Pancreas (tissue), 10 donors: Measurements from ENCODE around the gene TMEM201. TPM values are rescaled to one million over a fixed set of nuclear protein-coding genes. Genes with fewer than 3 reads are reported as not detected.
A peak's percentile ranks its signal among the peaks of the same experiment; 100 is the strongest.
"Not testable (repeated sequence)": the region's sequence is repeated elsewhere in the genome, so short reads cannot be mapped to it uniquely, and the experiment has no call there.

Experiments used
- ATAC-seq, 4 donors: fragments of 200-7000 bp; cut with Tn5 transposase; one replicate each; pipeline versions ENCODE4 v1.8.0 to v1.9.1; 2020; ENCODE audit warnings: mild to moderate bottlenecking in 4 of 4, moderate library complexity in 4 of 4
- DNase-seq, 6 donors: peaks; one replicate each; pipeline ENCODE4 v3.0.0-alpha.2; 2020
- FAIRE-seq: peaks from 2 replicates; lab custom pipeline; 2012; peaks lifted over from hg19 to GRCh38; lab: Jason Lieb, UNC
- H3K27ac ChIP-seq, 4 donors: fragments of 200-600 bp; sonication (generic); 1 replicate in 3 of 4; 2 replicates in 1 of 4; pipeline versions ENCODE4 v1.5.0 to v1.8.0; 2020
- H3K27me3 ChIP-seq, 4 donors: fragments of 200-600 bp; one replicate each; pipeline ENCODE4 v1.8.0; 2021
- H3K36me3 ChIP-seq, 3 donors: fragments of 200-600 bp; sonication (generic) in 1 of 3; one replicate each; pipeline versions ENCODE4 v1.5.0 to v1.8.0; 2020 to 2021
- H3K4me1 ChIP-seq, 3 donors: fragments of 200-600 bp; one replicate each; pipeline ENCODE4 v1.8.0; 2021
- H3K4me3 ChIP-seq, 4 donors: fragments of 200-600 bp; sonication (generic) in 2 of 4; one replicate each; pipeline versions ENCODE4 v1.5.0 to v1.8.0; 2020 to 2021
- H3K9me3 ChIP-seq, 4 donors: fragments of 200-600 bp; one replicate each; pipeline ENCODE4 v1.8.0; 2021
- WGBS, 2 donors: extraction: QIAGEN DNeasy Blood & Tissue Kit; methylation state at CpG; one replicate each; pipeline ENCODE4 v1.1.7; 2013; 5-methylcytosine and 5-hydroxymethylcytosine counted together
- intact Hi-C, 3 donors: fragments of 100-400 bp; cut with DNase I; formaldehyde crosslinking; loops; one replicate each; pipeline versions ENCODE4 v1.11.1 to v1.14.2; 2022
- polyA plus RNA-seq, 2 donors: library from polyadenylated mRNA; stranded (reverse); fragments of 200-250 nt; gene quantifications; one replicate each; pipeline ENCODE4 v1.2.3, GENCODE V29; 2013
- total RNA-seq, 6 donors: library from RNA; stranded (reverse); fragmentation: NEBNext Ultra II Directional in 4 of 6; extraction: Animal tissue kit (Norgen Biotek cat#: 25700) in 4 of 6; gene quantifications; one replicate each; pipeline versions ENCODE4 v1.2.1 to v1.2.4, GENCODE V29; 2021 to 2023
- TF ChIP-seq, protein P1 (sequence below), 4 donors: fragments of 200-600 bp; sonication (generic) in 3 of 4; IDR thresholded peaks; one replicate each; pipeline versions ENCODE4 v1.5.0 to v1.8.0; 2021; ENCODE audit warnings: antibody characterized with exemption in 4 of 4
- donor health status: healthy with polysubstance abuse.
- donor health status: DM: no; HTN: no; CAD: no; lungs with moderate emphysema.
- donor health status: DM: no; HTN: no; CAD: no.
- donor health status: control.
- donor health status: control.
- donor health status: Bipolar disorder and iron deficiency.
- donor health status: DM: yes; HTN: yes; CAD: no.
- donor health status: DM: no; HTN: no; CAD: no.
- donor health status: DM: no; HTN: no; CAD: no.
- donor health status: DM: yes; HTN: yes; CAD: no.

The TMEM201 gene
- total and polyA plus RNA-seq, 8 donors = 2.9 to 7.2 (median 6.2) TPM

DNA sequence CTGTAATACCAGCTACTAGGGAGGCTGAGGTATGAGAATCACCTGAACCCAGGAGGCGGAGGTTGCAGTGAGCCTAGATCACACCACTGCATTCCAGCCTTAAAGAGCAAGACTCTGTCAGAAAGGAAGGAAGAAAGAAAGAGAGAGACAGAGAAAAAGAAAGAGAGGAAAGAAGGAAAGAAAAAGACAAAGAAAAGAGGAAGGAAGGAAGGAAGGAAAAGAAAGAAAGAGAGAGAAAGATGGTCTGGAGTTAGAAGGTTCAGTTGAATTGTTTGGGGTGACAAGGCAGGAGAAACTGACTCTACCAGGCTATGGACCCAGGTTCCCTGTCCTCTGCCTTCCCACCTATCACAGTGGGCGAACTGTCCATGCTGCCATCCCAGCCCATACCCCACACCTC lies 35.4 kb downstream of the TMEM201 start:
- TF ChIP-seq, protein P1, sequence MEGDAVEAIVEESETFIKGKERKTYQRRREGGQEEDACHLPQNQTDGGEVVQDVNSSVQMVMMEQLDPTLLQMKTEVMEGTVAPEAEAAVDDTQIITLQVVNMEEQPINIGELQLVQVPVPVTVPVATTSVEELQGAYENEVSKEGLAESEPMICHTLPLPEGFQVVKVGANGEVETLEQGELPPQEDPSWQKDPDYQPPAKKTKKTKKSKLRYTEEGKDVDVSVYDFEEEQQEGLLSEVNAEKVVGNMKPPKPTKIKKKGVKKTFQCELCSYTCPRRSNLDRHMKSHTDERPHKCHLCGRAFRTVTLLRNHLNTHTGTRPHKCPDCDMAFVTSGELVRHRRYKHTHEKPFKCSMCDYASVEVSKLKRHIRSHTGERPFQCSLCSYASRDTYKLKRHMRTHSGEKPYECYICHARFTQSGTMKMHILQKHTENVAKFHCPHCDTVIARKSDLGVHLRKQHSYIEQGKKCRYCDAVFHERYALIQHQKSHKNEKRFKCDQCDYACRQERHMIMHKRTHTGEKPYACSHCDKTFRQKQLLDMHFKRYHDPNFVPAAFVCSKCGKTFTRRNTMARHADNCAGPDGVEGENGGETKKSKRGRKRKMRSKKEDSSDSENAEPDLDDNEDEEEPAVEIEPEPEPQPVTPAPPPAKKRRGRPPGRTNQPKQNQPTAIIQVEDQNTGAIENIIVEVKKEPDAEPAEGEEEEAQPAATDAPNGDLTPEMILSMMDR (IDR thresholded peaks at IDR 0.05) = no peak
- ATAC-seq (no peak), DNase-seq (no peak), FAIRE-seq (no peak)
- Histone ChIP-seq H3K27ac (no peak overlapping the region), H3K9me3 (no peaks in the 10 kb centered on the region), H3K4me1 (no peaks in the 10 kb centered on the region), H3K27me3 (no peaks in the 10 kb centered on the region), H3K36me3 (no peaks in the 10 kb centered on the region), H3K4me3 (no peak overlapping the region)
- 85 to 96% methylated on average over 2 of the region's 2 CpGs for WGBS, 2 donors
- intact Hi-C loops = no loop called here

- H3K4me1 ChIP-seq, FAIRE-seq, H3K27me3 ChIP-seq, H3K4me3 ChIP-seq, ATAC-seq, H3K36me3 ChIP-seq, DNase-seq, intact Hi-C loops, H3K27ac ChIP-seq, H3K9me3 ChIP-seq: not testable (repeated sequence)
- WGBS, 2 donors = 90 to 93% methylated on average over 3 of the region's 3 CpGs
Observed at GRCh38 chr1:9625030-9625429, 36.3 kb downstream of the TMEM201 start.

DNA sequence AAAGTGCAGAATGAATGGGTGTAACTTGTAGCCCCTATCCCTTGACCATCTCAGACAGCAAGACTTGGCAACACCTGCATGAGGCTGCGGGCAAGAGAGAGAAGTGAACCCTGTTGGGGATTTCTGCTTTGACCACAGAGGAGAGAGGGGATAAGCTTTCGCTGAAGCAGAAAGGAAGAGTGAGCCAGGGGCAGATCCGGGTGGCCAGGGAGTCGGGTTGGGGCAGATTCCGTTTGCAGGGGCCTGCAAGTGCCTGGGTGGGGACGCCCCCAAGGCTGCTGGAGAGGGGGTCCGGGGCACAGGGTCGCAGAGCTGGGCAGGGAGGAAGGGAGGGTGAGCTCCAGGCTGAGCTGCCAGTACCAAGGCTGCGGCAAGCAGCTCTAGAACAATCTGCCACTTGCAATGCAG lies 37.5 kb downstream of the TMEM201 start:
- Histone ChIP-seq H3K4me3 (no peak overlapping the region), H3K4me1 (no peaks in the 10 kb centered on the region), H3K27me3 (no peaks in the 10 kb centered on the region), H3K9me3 (no peaks in the 10 kb centered on the region), H3K36me3 (no peaks in the 10 kb centered on the region), H3K27ac (no peak overlapping the region)
- WGBS, 2 donors = 59 to 61% methylated on average over 9 of the region's 9 CpGs
- FAIRE-seq = no peak
- TF ChIP-seq, protein P1 (IDR thresholded peaks at IDR 0.05) = no peak
- no peak for ATAC-seq
- DNase-seq = no peak
- intact Hi-C loops = no loop called here

DNA sequence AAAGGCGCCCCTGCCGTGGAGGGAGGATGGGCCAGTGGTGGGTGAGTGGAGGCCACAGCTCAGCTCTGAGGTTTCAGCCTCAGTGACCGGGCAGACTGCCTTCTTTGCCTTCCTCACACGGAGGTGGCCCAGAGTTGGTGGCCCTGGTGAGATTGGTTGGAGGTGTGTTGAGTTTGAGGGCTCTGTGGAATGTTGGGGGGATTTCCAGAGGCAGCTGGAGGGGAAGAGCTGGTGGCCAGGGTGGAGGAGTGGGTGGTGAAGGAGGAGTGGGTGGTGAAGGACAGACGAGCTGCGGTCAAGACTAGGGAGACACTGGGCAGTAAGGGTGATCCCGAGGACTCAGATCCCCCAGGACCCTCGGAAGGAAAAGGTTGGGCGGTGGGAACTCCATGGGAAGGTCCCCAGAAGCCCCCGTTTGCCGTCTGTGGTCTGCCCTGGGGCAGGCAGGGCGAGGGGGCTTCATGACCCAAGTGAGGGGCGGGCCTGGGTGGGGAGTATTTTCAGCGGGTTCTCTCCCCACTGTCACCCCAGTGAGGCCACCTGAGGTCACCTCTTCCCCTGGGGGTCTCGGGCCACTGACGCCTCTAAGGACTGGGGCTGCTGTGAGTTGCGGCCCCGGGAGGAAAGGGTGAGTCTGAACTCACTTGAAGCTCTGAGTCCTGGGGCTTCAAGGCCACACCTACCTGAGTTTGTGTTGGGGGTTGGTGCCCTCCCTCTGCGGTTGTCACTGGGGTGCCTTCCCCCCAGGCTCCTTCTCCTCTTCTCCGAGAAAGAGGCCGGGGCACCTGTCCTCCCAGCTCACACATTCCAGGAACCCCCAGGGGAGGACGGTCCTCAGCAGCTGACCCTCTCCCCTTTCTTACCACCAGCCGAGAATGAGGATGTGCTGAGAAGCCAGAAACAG lies 40.1 kb downstream of the TMEM201 start:
- intact Hi-C loops = no loop called here
- no peaks in the 10 kb centered on the region for H3K27me3 ChIP-seq
- H3K4me3 ChIP-seq = no peak overlapping the region
- TF ChIP-seq, protein P1 (IDR thresholded peaks at IDR 0.05) = no peak
- ATAC-seq (no peak), FAIRE-seq (no peak), DNase-seq (no peak)
- H3K36me3 ChIP-seq = no peaks in the 10 kb centered on the region
- no peaks in the 10 kb centered on the region for H3K4me1 ChIP-seq
- no peak overlapping the region for H3K27ac ChIP-seq
- 50 to 64% methylated on average over 21 to 23 of the region's 23 CpGs for WGBS, 2 donors
- H3K9me3 ChIP-seq = no peaks in the 10 kb centered on the region

GRCh38 chr1:9629445-9630201 lies 40.9 kb downstream of the TMEM201 start:
- peak in 2 of 4 donors; percentile 41 to 50 for ATAC-seq
- FAIRE-seq = no peak
- 42 to 44% methylated on average over 25 to 29 of the region's 29 CpGs for WGBS, 2 donors
- TF ChIP-seq, protein P1 (IDR thresholded peaks at IDR 0.05) = no peak
- Histone ChIP-seq H3K4me3 (no peak overlapping the region), H3K4me1 (no peaks in the 10 kb centered on the region), H3K9me3 (no peaks in the 10 kb centered on the region), H3K27me3 (no peaks in the 10 kb centered on the region), H3K27ac (no peak overlapping the region), H3K36me3 (no peaks in the 10 kb centered on the region)
- intact Hi-C loops = no loop called here
- peak in 1 of 6 donors; percentile 51 for DNase-seq
